Liver (tissue), 9 donors: ENCODE data around the gene DDIAS. TPM values are rescaled to one million over a fixed set of nuclear protein-coding genes. Genes with fewer than 3 reads are reported as not detected.

Experiments
- DNase-seq: peaks from one replicate; pipeline ENCODE4 v3.0.0-alpha.2; 2017; ENCODE audit warnings: low spot score
- H3K27ac ChIP-seq, 2 donors: one replicate each; pipeline ENCODE4 v1.7.0; 2013; ENCODE audit warnings: inconsistent platforms in 2 of 2, low read length in 2 of 2, control low read depth in 1 of 2, low read depth in 1 of 2, mild to moderate bottlenecking in 1 of 2
- H3K27me3 ChIP-seq, 4 donors: one replicate each; pipeline versions ENCODE4 v1.6.1 to v1.7.0; 2013; ENCODE audit warnings: low read length in 3 of 4, inconsistent platforms in 1 of 4, mild to moderate bottlenecking in 1 of 4, moderate library complexity in 1 of 4; ENCODE audit not compliant: control insufficient read depth in 4 of 4, insufficient read depth in 4 of 4
- H3K36me3 ChIP-seq, 4 donors: one replicate each; pipeline versions ENCODE4 v1.6.1 to v1.7.0; 2013; ENCODE audit warnings: low read length in 3 of 4, mild to moderate bottlenecking in 3 of 4, low read depth in 1 of 4, moderate library complexity in 1 of 4; ENCODE audit not compliant: control insufficient read depth in 4 of 4, insufficient read depth in 3 of 4
- H3K4me1 ChIP-seq, 4 donors: one replicate each; pipeline versions ENCODE4 v1.6.1 to v1.7.0; 2013; ENCODE audit warnings: low read length in 3 of 4, mild to moderate bottlenecking in 3 of 4, moderate library complexity in 1 of 4; ENCODE audit not compliant: control insufficient read depth in 4 of 4, insufficient read depth in 4 of 4
- H3K4me3 ChIP-seq, 3 donors: one replicate each; pipeline versions ENCODE4 v1.6.1 to v1.7.0; 2013; ENCODE audit warnings: low read length in 3 of 3, control low read depth in 1 of 3, low read depth in 1 of 3, mild to moderate bottlenecking in 1 of 3
- H3K9ac ChIP-seq, 2 donors: one replicate each; pipeline ENCODE4 v1.7.0; 2013; ENCODE audit warnings: low read length in 2 of 2, mild to moderate bottlenecking in 2 of 2, moderate library complexity in 2 of 2, control low read depth in 1 of 2, low read depth in 1 of 2
- H3K9me3 ChIP-seq, 4 donors: one replicate each; pipeline versions ENCODE4 v1.6.1 to v1.7.0; 2013; ENCODE audit warnings: low read length in 3 of 4; ENCODE audit not compliant: control insufficient read depth in 4 of 4
- EGR1 ChIP-seq, 2 donors: IDR thresholded peaks; 2 replicates each; pipeline ENCODE4 v1.6.1; 2016 to 2018; ENCODE audit warnings: antibody characterized with exemption in 2 of 2, low read depth in 2 of 2
- FOXA1 ChIP-seq: IDR thresholded peaks from 2 replicates; pipeline ENCODE4 v1.6.1; 2016; ENCODE audit warnings: antibody characterized with exemption
- FOXA2 ChIP-seq: IDR thresholded peaks from 2 replicates; pipeline ENCODE4 v1.6.1; 2016; ENCODE audit warnings: antibody characterized with exemption
- GABPA ChIP-seq, 2 donors: IDR thresholded peaks in 1 of 2; conservative IDR thresholded peaks in 1 of 2; 2 replicates each; pipeline ENCODE4 v1.6.1; 2016; ENCODE audit warnings: antibody characterized with exemption in 2 of 2, mild to moderate bottlenecking in 1 of 2, moderate library complexity in 1 of 2
- HNF4A ChIP-seq, 2 donors: conservative IDR thresholded peaks; 2 replicates each; pipeline ENCODE4 v1.6.1; 2016; ENCODE audit warnings: antibody characterized with exemption in 2 of 2, mild to moderate bottlenecking in 2 of 2
- HNF4G ChIP-seq: IDR thresholded peaks from 2 replicates; pipeline ENCODE4 v1.6.1; 2016; ENCODE audit warnings: antibody characterized with exemption
- JUND ChIP-seq, 2 donors: IDR thresholded peaks; 2 replicates each; pipeline ENCODE4 v1.6.1; 2016; ENCODE audit warnings: antibody characterized with exemption in 2 of 2
- NR2F2 ChIP-seq: IDR thresholded peaks from 2 replicates; pipeline ENCODE4 v1.6.1; 2016; ENCODE audit warnings: antibody characterized with exemption
- RAD21 ChIP-seq, 2 donors: IDR thresholded peaks; 2 replicates each; pipeline ENCODE4 v1.6.1; 2016; ENCODE audit warnings: antibody characterized with exemption in 2 of 2, mild to moderate bottlenecking in 2 of 2
- RXRA ChIP-seq, 2 donors: IDR thresholded peaks; 2 replicates each; pipeline ENCODE4 v1.6.1; 2017 to 2018; ENCODE audit warnings: antibody characterized with exemption in 2 of 2, mild to moderate bottlenecking in 1 of 2
- SP1 ChIP-seq: IDR thresholded peaks from 2 replicates; pipeline ENCODE4 v1.6.1; 2018; ENCODE audit warnings: antibody characterized with exemption, mild to moderate bottlenecking
- TAF1 ChIP-seq: conservative IDR thresholded peaks from 2 replicates; pipeline ENCODE4 v1.6.1; 2016; ENCODE audit warnings: antibody characterized with exemption, mild to moderate bottlenecking
- YY1 ChIP-seq: IDR thresholded peaks from 2 replicates; pipeline ENCODE4 v1.6.1; 2016; ENCODE audit warnings: antibody characterized with exemption, mild to moderate bottlenecking
- WGBS: extraction: QIAGEN DNeasy Blood & Tissue Kit; methylation state at CpG from one replicate; pipeline ENCODE4 v1.1.7; 2013; 5-methylcytosine and 5-hydroxymethylcytosine counted together
- polyA plus RNA-seq, 2 donors: library from polyadenylated mRNA; stranded (reverse) in 1 of 2; unstranded in 1 of 2; fragments of 200-250 nt in 1 of 2; fragments of >200 nt in 1 of 2; fragmentation: Nextera tagmentation in 1 of 2; extraction: Ambion mirVana in 1 of 2; gene quantifications; one replicate each; pipeline versions ENCODE4 v1.2.1 to v1.2.3, GENCODE V29; 2013 to 2015
- total RNA-seq, 2 donors: library from RNA; depleted of rRNA; stranded (reverse); fragments of >200 nt; gene quantifications; one replicate each; pipeline ENCODE4 v1.2.3, GENCODE V29; 2014
- TF ChIP-seq, protein P1 (sequence below): IDR thresholded peaks from 2 replicates; pipeline ENCODE4 v1.6.1; 2016; ENCODE audit warnings: antibody characterized with exemption
- TF ChIP-seq, protein P2 (sequence below): fragments of 150-350 bp; IDR thresholded peaks from 2 replicates; pipeline ENCODE4 v1.5.1; 2017; ENCODE audit warnings: improper control_type of control experiment, low read depth, low read length; ENCODE audit not compliant: missing input control
- TF ChIP-seq, protein P3 (sequence below): IDR thresholded peaks from 2 replicates; pipeline ENCODE4 v1.6.1; 2016; ENCODE audit warnings: antibody characterized with exemption, mild to moderate bottlenecking
- TF ChIP-seq, protein P4 (sequence below): IDR thresholded peaks from 2 replicates; pipeline ENCODE4 v1.6.1; 2016; ENCODE audit warnings: antibody characterized with exemption
- TF ChIP-seq, protein P5 (sequence below): IDR thresholded peaks from 2 replicates; pipeline ENCODE4 v1.6.1; 2016; ENCODE audit warnings: antibody characterized with exemption
- donor health status: healthy.
- donor health status: healthy.
- donor health status: healthy.
- donor health status: healthy.
- donor health status: healthy.

DDIAS gene
- total and polyA plus RNA-seq, 4 donors = 0.25 to 8.4 (median 0.47) TPM

DNA sequence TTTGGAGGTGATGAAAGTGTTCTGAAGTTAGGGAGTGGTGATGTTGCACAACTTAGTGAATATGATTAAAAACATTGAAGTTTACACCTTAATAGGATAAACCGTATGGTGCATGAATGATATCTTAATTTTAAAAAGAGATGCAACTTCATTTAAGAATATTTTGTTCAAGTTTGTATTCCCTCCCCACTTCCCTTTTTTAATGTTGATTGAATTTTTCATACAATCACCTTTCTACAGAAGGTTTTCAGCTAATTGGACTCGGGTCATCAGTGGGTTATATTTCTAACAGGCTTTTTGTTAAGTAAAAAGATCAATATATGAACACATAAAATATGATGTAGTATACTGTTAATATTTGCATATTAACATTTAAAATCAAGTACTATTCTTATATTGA, 72.6 kb downstream of the DDIAS start:
- H3K36me3 ChIP-seq = no peaks in the 10 kb centered on the region
- 92% methylated on average over 2 of the region's 2 CpGs for WGBS
- H3K9ac ChIP-seq = no peak overlapping the region
- no peak overlapping the region for H3K4me3 ChIP-seq
- no peak for DNase-seq
- TF ChIP-seq FOXA2 (no peak), HNF4A (conservative IDR thresholded peaks at IDR 0.05) (no peak), JUND (IDR thresholded peaks at IDR 0.05) (no peak), RXRA (IDR thresholded peaks at IDR 0.05) (no peak), FOXA1 (no peak), YY1 (no peak), RAD21 (IDR thresholded peaks at IDR 0.05) (no peak), TAF1 (no peak), EGR1 (IDR thresholded peaks at IDR 0.05; ENCODE audit: low read depth in 2 of 2) (no peak), NR2F2 (no peak), GABPA (IDR thresholded peaks at IDR 0.05 in 1 of 2, conservative IDR thresholded peaks at IDR 0.05 in 1 of 2) (no peak), SP1 (no peak), HNF4G (no peak)
- TF ChIP-seq, protein P1, sequence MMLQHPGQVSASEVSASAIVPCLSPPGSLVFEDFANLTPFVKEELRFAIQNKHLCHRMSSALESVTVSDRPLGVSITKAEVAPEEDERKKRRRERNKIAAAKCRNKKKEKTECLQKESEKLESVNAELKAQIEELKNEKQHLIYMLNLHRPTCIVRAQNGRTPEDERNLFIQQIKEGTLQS = no peak
- TF ChIP-seq, protein P2, sequence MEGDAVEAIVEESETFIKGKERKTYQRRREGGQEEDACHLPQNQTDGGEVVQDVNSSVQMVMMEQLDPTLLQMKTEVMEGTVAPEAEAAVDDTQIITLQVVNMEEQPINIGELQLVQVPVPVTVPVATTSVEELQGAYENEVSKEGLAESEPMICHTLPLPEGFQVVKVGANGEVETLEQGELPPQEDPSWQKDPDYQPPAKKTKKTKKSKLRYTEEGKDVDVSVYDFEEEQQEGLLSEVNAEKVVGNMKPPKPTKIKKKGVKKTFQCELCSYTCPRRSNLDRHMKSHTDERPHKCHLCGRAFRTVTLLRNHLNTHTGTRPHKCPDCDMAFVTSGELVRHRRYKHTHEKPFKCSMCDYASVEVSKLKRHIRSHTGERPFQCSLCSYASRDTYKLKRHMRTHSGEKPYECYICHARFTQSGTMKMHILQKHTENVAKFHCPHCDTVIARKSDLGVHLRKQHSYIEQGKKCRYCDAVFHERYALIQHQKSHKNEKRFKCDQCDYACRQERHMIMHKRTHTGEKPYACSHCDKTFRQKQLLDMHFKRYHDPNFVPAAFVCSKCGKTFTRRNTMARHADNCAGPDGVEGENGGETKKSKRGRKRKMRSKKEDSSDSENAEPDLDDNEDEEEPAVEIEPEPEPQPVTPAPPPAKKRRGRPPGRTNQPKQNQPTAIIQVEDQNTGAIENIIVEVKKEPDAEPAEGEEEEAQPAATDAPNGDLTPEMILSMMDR = no peak
- TF ChIP-seq, protein P3, sequence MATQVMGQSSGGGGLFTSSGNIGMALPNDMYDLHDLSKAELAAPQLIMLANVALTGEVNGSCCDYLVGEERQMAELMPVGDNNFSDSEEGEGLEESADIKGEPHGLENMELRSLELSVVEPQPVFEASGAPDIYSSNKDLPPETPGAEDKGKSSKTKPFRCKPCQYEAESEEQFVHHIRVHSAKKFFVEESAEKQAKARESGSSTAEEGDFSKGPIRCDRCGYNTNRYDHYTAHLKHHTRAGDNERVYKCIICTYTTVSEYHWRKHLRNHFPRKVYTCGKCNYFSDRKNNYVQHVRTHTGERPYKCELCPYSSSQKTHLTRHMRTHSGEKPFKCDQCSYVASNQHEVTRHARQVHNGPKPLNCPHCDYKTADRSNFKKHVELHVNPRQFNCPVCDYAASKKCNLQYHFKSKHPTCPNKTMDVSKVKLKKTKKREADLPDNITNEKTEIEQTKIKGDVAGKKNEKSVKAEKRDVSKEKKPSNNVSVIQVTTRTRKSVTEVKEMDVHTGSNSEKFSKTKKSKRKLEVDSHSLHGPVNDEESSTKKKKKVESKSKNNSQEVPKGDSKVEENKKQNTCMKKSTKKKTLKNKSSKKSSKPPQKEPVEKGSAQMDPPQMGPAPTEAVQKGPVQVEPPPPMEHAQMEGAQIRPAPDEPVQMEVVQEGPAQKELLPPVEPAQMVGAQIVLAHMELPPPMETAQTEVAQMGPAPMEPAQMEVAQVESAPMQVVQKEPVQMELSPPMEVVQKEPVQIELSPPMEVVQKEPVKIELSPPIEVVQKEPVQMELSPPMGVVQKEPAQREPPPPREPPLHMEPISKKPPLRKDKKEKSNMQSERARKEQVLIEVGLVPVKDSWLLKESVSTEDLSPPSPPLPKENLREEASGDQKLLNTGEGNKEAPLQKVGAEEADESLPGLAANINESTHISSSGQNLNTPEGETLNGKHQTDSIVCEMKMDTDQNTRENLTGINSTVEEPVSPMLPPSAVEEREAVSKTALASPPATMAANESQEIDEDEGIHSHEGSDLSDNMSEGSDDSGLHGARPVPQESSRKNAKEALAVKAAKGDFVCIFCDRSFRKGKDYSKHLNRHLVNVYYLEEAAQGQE = no peak
- TF ChIP-seq, protein P4, sequence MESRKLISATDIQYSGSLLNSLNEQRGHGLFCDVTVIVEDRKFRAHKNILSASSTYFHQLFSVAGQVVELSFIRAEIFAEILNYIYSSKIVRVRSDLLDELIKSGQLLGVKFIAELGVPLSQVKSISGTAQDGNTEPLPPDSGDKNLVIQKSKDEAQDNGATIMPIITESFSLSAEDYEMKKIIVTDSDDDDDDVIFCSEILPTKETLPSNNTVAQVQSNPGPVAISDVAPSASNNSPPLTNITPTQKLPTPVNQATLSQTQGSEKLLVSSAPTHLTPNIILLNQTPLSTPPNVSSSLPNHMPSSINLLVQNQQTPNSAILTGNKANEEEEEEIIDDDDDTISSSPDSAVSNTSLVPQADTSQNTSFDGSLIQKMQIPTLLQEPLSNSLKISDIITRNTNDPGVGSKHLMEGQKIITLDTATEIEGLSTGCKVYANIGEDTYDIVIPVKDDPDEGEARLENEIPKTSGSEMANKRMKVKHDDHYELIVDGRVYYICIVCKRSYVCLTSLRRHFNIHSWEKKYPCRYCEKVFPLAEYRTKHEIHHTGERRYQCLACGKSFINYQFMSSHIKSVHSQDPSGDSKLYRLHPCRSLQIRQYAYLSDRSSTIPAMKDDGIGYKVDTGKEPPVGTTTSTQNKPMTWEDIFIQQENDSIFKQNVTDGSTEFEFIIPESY = no peak
- TF ChIP-seq, protein P5, sequence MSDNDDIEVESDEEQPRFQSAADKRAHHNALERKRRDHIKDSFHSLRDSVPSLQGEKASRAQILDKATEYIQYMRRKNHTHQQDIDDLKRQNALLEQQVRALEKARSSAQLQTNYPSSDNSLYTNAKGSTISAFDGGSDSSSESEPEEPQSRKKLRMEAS = no peak
- no peak overlapping the region for H3K27ac ChIP-seq
- H3K9me3 ChIP-seq = no peaks in the 10 kb centered on the region
- no peaks in the 10 kb centered on the region for H3K27me3 ChIP-seq
- H3K4me1 ChIP-seq = no peaks in the 10 kb centered on the region
